ENCODE measurements around the gene ZNF280A.
"Not testable (repeated sequence)": the region's sequence is repeated elsewhere in the genome, so short reads cannot be mapped to it uniquely, and the experiment has no call there.

- TF ChIP-seq CTCF (IDR thresholded peaks at IDR 0.05; ENCODE audit: low read length); EZH2 (optimal IDR thresholded peaks at IDR 0.05; ENCODE audit: low read depth, low read length); EZH2phosphoT487 (IDR thresholded peaks at IDR 0.05; ENCODE audit: low read length): not testable (repeated sequence)
These were observed 28.5 kb downstream of the ZNF280A start for GRCh38 chr22:22491589-22491988.
